ENCODE measurements around the gene SLX1A. TPM values are rescaled to one million over a fixed set of nuclear protein-coding genes. Genes with fewer than 3 reads are reported as not detected.
"Not testable (repeated sequence)": the region's sequence is repeated elsewhere in the genome, so short reads cannot be mapped to it uniquely, and the experiment has no call there.

The SLX1A gene
- total RNA-seq, 4 donors from 2014 or later: 12.9 to 27.1 (median 23.1) TPM

DNA sequence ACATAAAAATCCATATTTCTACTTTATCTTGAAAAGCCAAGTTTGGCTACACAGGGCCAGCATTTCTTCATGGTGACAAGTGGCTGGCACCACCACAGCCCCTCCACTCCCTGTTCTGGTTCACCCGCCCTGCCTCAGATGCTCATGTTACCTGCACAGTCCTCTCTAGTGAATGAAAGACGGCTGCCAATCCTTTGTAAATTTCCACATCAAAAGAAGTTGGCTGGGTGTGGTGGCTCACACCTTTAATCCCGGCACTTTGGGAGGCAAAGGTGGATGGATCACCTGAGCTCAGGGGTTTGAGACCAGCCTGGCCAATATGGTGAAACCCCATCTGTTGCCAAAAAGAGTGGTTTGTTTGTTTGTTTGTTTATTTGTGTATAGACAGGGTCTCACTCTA lies 30.1 kb upstream of the SLX1A start:
- no peak for DNase-seq (ENCODE audit: extremely low spot score)
- intact Hi-C loops (cut with DNase I): no loop called here
- 86% methylated on average over 3 of the region's 3 CpGs for WGBS
- Histone ChIP-seq H3K4me3 (no peak overlapping the region), H3K36me3 (no peaks in the 10 kb centered on the region), H3K27ac (replicated peaks in 1 of 4) (no peak overlapping the region), H3K27me3 (no peaks in the 10 kb centered on the region), H3K9me3 (no peaks in the 10 kb centered on the region), H3K4me1 (no peaks in the 10 kb centered on the region)
- no peak for TF ChIP-seq CTCF (IDR thresholded peaks at IDR 0.05)
- no peak for TF ChIP-seq EP300 (IDR thresholded peaks at IDR 0.05)
- no peak for TF ChIP-seq POLR2A (IDR thresholded peaks at IDR 0.05; ENCODE audit: low read depth)
- TF ChIP-seq POLR2AphosphoS5 (IDR thresholded peaks at IDR 0.05): no peak

- Histone ChIP-seq H3K4me1 (no peaks in the 10 kb centered on the region), H3K27me3 (no peaks in the 10 kb centered on the region), H3K9me3 (no peaks in the 10 kb centered on the region), H3K27ac (replicated peaks in 1 of 4) (no peak overlapping the region), H3K36me3 (no peaks in the 10 kb centered on the region), H3K4me3 (no peak overlapping the region)
- no peak for TF ChIP-seq POLR2AphosphoS5 (IDR thresholded peaks at IDR 0.05)
- TF ChIP-seq POLR2A (IDR thresholded peaks at IDR 0.05; ENCODE audit: low read depth): no peak
- TF ChIP-seq EP300 (IDR thresholded peaks at IDR 0.05): no peak
- TF ChIP-seq CTCF (IDR thresholded peaks at IDR 0.05): no peak
- intact Hi-C loops (cut with DNase I): no loop called here
- WGBS: 84% methylated on average over 11 of the region's 11 CpGs
- DNase-seq (ENCODE audit: extremely low spot score): no peak
Observed at GRCh38 chr16:30166202-30166902, 27.3 kb upstream of the SLX1A start.

- WGBS: no CpG with 5 or more reads among the region's 29 CpGs
- DNase-seq (ENCODE audit: extremely low spot score): not testable (repeated sequence)
Observed at GRCh38 chr16:30168746-30169145, 24.9 kb upstream of the SLX1A start.

GRCh38 chr16:30169416-30169815 lies 24.3 kb upstream of the SLX1A start:
- DNase-seq (ENCODE audit: extremely low spot score); H3K27me3 ChIP-seq; H3K36me3 ChIP-seq; H3K4me1 ChIP-seq; intact Hi-C loops (cut with DNase I); H3K27ac ChIP-seq (replicated peaks in 1 of 4); H3K4me3 ChIP-seq; H3K9me3 ChIP-seq: not testable (repeated sequence)
- WGBS: no CpG with 5 or more reads among the region's 38 CpGs

More at GRCh38 chr16:30168746-30169145, 24.9 kb upstream of the SLX1A start:
- H3K9me3 ChIP-seq; H3K4me3 ChIP-seq; intact Hi-C loops (cut with DNase I); H3K27ac ChIP-seq (replicated peaks in 1 of 4); H3K27me3 ChIP-seq; H3K36me3 ChIP-seq; H3K4me1 ChIP-seq: not testable (repeated sequence)

- H3K4me3 ChIP-seq; H3K4me1 ChIP-seq; intact Hi-C loops (cut with DNase I); DNase-seq (ENCODE audit: extremely low spot score); H3K27me3 ChIP-seq; H3K27ac ChIP-seq (replicated peaks in 1 of 4); H3K9me3 ChIP-seq; H3K36me3 ChIP-seq: not testable (repeated sequence)
- WGBS: no CpG with 5 or more reads among the region's 31 CpGs
Observed at GRCh38 chr16:30170145-30170544, 23.5 kb upstream of the SLX1A start.

DNA sequence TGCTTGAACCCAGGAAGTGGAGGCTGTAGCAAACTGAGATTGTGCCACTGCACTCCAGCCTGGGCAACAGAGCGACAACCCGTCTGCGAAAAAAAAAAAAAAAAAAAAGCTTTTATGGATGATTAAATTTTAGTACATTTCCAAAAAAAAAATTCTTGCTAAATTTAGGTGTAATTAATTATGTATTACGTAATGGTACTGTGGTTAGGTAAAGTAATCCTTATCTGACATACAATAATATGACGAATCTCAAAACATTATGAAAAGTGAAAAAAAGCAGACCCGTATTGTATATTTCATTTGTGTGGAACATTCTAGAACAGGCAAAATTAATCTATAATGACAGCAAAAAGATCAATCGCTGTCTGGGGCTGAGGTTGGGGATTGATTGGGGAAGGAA lies 20.6 kb upstream of the SLX1A start:
- no peak for TF ChIP-seq POLR2A (IDR thresholded peaks at IDR 0.05; ENCODE audit: low read depth)
- TF ChIP-seq EP300 (IDR thresholded peaks at IDR 0.05): no peak
- no peak for TF ChIP-seq POLR2AphosphoS5 (IDR thresholded peaks at IDR 0.05)
- TF ChIP-seq CTCF (IDR thresholded peaks at IDR 0.05): no peak
- Histone ChIP-seq H3K27me3 (no peaks in the 10 kb centered on the region), H3K9me3 (no peaks in the 10 kb centered on the region), H3K27ac (replicated peaks in 1 of 4) (no peak overlapping the region), H3K4me3 (no peak overlapping the region), H3K4me1 (no peaks in the 10 kb centered on the region), H3K36me3 (no peaks in the 10 kb centered on the region)
- intact Hi-C loops (cut with DNase I): no loop called here
- WGBS: 77% methylated on average over 7 of the region's 7 CpGs
- no peak for DNase-seq (ENCODE audit: extremely low spot score)

- WGBS: 84% methylated on average over 6 of the region's 6 CpGs
- intact Hi-C loops (cut with DNase I); H3K9me3 ChIP-seq; H3K27ac ChIP-seq (replicated peaks in 1 of 4); H3K36me3 ChIP-seq; DNase-seq (ENCODE audit: extremely low spot score); H3K4me1 ChIP-seq; H3K27me3 ChIP-seq; H3K4me3 ChIP-seq: not testable (repeated sequence)
Observed at GRCh38 chr16:30176876-30177275, 16.8 kb upstream of the SLX1A start.
